HEK293 (cell line): ENCODE data around the gene GTF3C4.
A peak's percentile ranks its signal among the peaks of the same experiment; 100 is the strongest.

Experiments
- CTCF ChIA-PET: fragments of 350-600 bp; formaldehyde crosslinking; extraction: SDS; loops from one replicate; lab custom pipeline; 2021; ENCODE audit warnings: antibody characterized with exemption; lab: Yijun Ruan, JAX
- POLR2A ChIA-PET: fragments of 300-600 bp; formaldehyde crosslinking; extraction: SDS; loops from one replicate; lab custom pipeline; 2020; ENCODE audit warnings: antibody characterized with exemption, inconsistent platforms; lab: Yijun Ruan, JAX
- H3K27ac ChIP-seq: fragments of 200-500 bp; sonication (Bioruptor generic); 2 replicates; pipeline ENCODE4 v1.5.1; 2014; ENCODE audit warnings: low read depth, low read length, control low read depth, inconsistent platforms; ENCODE audit errors: extremely low read depth
- H3K36me3 ChIP-seq, 2 experiments: fragments of 200-500 bp in 1 of 2; sonication (Bioruptor generic) in 1 of 2; 1 replicate in 1 of 2; 2 replicates in 1 of 2; pipeline ENCODE4 v1.5.1; 2014 to 2017; ENCODE audit warnings: inconsistent platforms in 2 of 2, low read length in 2 of 2; ENCODE audit not compliant: control insufficient read depth in 2 of 2, insufficient read depth in 1 of 2
- H3K4me1 ChIP-seq: fragments of 200-500 bp; sonication (Bioruptor generic); 2 replicates; pipeline ENCODE4 v1.5.1; 2014; ENCODE audit warnings: mild to moderate bottlenecking, low read length, inconsistent platforms; ENCODE audit not compliant: control insufficient read depth, insufficient read depth
- H3K4me3 ChIP-seq: 2 replicates; pipeline ENCODE4 v1.5.1; 2011; ENCODE audit warnings: low read depth, mild to moderate bottlenecking, control low read depth, low read length, moderate library complexity
- H3K9me3 ChIP-seq: fragments of 200-500 bp; sonication (Bioruptor generic); 2 replicates; pipeline ENCODE4 v1.5.1; 2014; ENCODE audit warnings: low read depth, low read length, inconsistent platforms; ENCODE audit not compliant: control insufficient read depth, insufficient read depth
- BCL11B ChIP-seq: fragments of 450-650 bp; formaldehyde crosslinking; IDR thresholded peaks from 2 replicates; pipeline ENCODE4 v1.5.1; 2016; ENCODE audit warnings: low read depth, missing biosample characterization, missing genetic modification characterization
- GLIS1 ChIP-seq: fragments of 450-650 bp; formaldehyde crosslinking; IDR thresholded peaks from 2 replicates; pipeline ENCODE4 v1.5.1; 2016; ENCODE audit warnings: missing biosample characterization, missing genetic modification characterization
- OSR2 ChIP-seq: fragments of 450-650 bp; formaldehyde crosslinking; IDR thresholded peaks from 2 replicates; pipeline ENCODE4 v1.5.1; 2016; ENCODE audit warnings: missing biosample characterization, missing genetic modification characterization
- SCRT2 ChIP-seq: fragments of 450-650 bp; formaldehyde crosslinking; IDR thresholded peaks from 2 replicates; pipeline ENCODE4 v1.5.1; 2016; ENCODE audit warnings: missing biosample characterization, missing genetic modification characterization
- ZEB2 ChIP-seq: fragments of 450-650 bp; formaldehyde crosslinking; IDR thresholded peaks from 2 replicates; pipeline ENCODE4 v1.5.1; 2016; ENCODE audit warnings: missing biosample characterization, missing genetic modification characterization
- ZNF248 ChIP-seq: fragments of 450-650 bp; formaldehyde crosslinking; IDR thresholded peaks from 2 replicates; pipeline ENCODE4 v1.5.1; 2017; ENCODE audit warnings: missing biosample characterization, missing genetic modification characterization
- ZNF292 ChIP-seq: fragments of 450-650 bp; formaldehyde crosslinking; IDR thresholded peaks from 2 replicates; pipeline ENCODE4 v1.5.1; 2016; ENCODE audit warnings: low read depth, missing biosample characterization, missing genetic modification characterization, borderline replicate concordance
- ZNF302 ChIP-seq: fragments of 450-650 bp; formaldehyde crosslinking; IDR thresholded peaks from 2 replicates; pipeline ENCODE4 v1.5.1; 2016; ENCODE audit warnings: missing biosample characterization, missing genetic modification characterization, low read depth
- ZNF354C ChIP-seq: fragments of 450-650 bp; formaldehyde crosslinking; IDR thresholded peaks from 2 replicates; pipeline ENCODE4 v1.5.1; 2016; ENCODE audit warnings: missing biosample characterization, missing genetic modification characterization, low read depth, borderline replicate concordance
- ZNF426 ChIP-seq: fragments of 450-650 bp; formaldehyde crosslinking; IDR thresholded peaks from 2 replicates; pipeline ENCODE4 v1.5.1; 2017; ENCODE audit warnings: missing biosample characterization, missing genetic modification characterization, mild to moderate bottlenecking, inconsistent platforms, moderate library complexity
- ZNF549 ChIP-seq: fragments of 450-650 bp; IDR thresholded peaks from 2 replicates; pipeline ENCODE4 v1.5.1; 2018; ENCODE audit warnings: missing biosample characterization, missing genetic modification characterization, mild to moderate bottlenecking, inconsistent platforms, moderate library complexity
- ZNF610 ChIP-seq: fragments of 450-650 bp; formaldehyde crosslinking; IDR thresholded peaks from 2 replicates; pipeline ENCODE4 v1.5.1; 2016; ENCODE audit warnings: missing biosample characterization, missing genetic modification characterization, borderline replicate concordance
- ZNF629 ChIP-seq: fragments of 450-650 bp; formaldehyde crosslinking; IDR thresholded peaks from 2 replicates; pipeline ENCODE4 v1.5.1; 2017; ENCODE audit warnings: missing biosample characterization, missing genetic modification characterization
- TF ChIP-seq, protein P1 (sequence below): fragments of 450-650 bp; formaldehyde crosslinking; IDR thresholded peaks from 2 replicates; pipeline ENCODE4 v1.5.1; 2017; ENCODE audit warnings: missing biosample characterization, missing genetic modification characterization
- TF ChIP-seq, protein P2 (sequence below): fragments of 450-650 bp; formaldehyde crosslinking; optimal IDR thresholded peaks from 2 replicates; pipeline ENCODE3; 2016; ENCODE audit warnings: missing biosample characterization, mild to moderate bottlenecking, missing genetic modification characterization
- TF ChIP-seq, protein P3 (sequence below): fragments of 450-650 bp; formaldehyde crosslinking; IDR thresholded peaks from 2 replicates; pipeline ENCODE4 v1.5.1; 2016; ENCODE audit warnings: missing biosample characterization, missing genetic modification characterization

The GTF3C4 gene

GRCh38 chr9:132723809-132724208 lies 53.5 kb downstream of the GTF3C4 start (continued):
- peak; percentile 18; the same call in 1 of the 2 replicates for TF ChIP-seq GLIS1 (tag by site-specific recombination)
- TF ChIP-seq, protein P1, sequence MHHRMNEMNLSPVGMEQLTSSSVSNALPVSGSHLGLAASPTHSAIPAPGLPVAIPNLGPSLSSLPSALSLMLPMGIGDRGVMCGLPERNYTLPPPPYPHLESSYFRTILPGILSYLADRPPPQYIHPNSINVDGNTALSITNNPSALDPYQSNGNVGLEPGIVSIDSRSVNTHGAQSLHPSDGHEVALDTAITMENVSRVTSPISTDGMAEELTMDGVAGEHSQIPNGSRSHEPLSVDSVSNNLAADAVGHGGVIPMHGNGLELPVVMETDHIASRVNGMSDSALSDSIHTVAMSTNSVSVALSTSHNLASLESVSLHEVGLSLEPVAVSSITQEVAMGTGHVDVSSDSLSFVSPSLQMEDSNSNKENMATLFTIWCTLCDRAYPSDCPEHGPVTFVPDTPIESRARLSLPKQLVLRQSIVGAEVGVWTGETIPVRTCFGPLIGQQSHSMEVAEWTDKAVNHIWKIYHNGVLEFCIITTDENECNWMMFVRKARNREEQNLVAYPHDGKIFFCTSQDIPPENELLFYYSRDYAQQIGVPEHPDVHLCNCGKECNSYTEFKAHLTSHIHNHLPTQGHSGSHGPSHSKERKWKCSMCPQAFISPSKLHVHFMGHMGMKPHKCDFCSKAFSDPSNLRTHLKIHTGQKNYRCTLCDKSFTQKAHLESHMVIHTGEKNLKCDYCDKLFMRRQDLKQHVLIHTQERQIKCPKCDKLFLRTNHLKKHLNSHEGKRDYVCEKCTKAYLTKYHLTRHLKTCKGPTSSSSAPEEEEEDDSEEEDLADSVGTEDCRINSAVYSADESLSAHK = no peak

GRCh38 chr9:132725306-132725705 lies 55.0 kb downstream of the GTF3C4 start:
- Histone ChIP-seq H3K4me3 (no peak overlapping the region), H3K4me1 (no peaks in the 10 kb centered on the region), H3K36me3 (no peaks in the 10 kb centered on the region), H3K27ac (no peak overlapping the region), H3K9me3 (no peaks in the 10 kb centered on the region)
- ChIA-PET POLR2A (no interaction called here), CTCF (interaction anchor here (0.8 kb wide), 1 partner anchor 56 kb away, joined by 3 read pairs; no protein-coding TSS in a partner anchor)
- TF ChIP-seq BCL11B = no peak
- TF ChIP-seq, protein P2, sequence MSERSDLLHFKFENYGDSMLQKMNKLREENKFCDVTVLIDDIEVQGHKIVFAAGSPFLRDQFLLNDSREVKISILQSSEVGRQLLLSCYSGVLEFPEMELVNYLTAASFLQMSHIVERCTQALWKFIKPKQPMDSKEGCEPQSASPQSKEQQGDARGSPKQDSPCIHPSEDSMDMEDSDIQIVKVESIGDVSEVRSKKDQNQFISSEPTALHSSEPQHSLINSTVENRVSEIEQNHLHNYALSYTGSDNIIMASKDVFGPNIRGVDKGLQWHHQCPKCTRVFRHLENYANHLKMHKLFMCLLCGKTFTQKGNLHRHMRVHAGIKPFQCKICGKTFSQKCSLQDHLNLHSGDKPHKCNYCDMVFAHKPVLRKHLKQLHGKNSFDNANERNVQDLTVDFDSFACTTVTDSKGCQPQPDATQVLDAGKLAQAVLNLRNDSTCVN = no peak
- no peak for TF ChIP-seq ZNF292 (tag by site-specific recombination)
- no peak for TF ChIP-seq OSR2 (tag by site-specific recombination)
- no peak for TF ChIP-seq ZNF248 (tag by site-specific recombination)
- TF ChIP-seq ZNF354C (tag by site-specific recombination) = no peak
- TF ChIP-seq ZNF629 (tag by site-specific recombination) = no peak
- no peak for TF ChIP-seq ZEB2 (tag by site-specific recombination)
- TF ChIP-seq ZNF549 (tag by site-specific recombination) = no peak
- no peak for TF ChIP-seq ZNF302 (tag by site-specific recombination)

DNA sequence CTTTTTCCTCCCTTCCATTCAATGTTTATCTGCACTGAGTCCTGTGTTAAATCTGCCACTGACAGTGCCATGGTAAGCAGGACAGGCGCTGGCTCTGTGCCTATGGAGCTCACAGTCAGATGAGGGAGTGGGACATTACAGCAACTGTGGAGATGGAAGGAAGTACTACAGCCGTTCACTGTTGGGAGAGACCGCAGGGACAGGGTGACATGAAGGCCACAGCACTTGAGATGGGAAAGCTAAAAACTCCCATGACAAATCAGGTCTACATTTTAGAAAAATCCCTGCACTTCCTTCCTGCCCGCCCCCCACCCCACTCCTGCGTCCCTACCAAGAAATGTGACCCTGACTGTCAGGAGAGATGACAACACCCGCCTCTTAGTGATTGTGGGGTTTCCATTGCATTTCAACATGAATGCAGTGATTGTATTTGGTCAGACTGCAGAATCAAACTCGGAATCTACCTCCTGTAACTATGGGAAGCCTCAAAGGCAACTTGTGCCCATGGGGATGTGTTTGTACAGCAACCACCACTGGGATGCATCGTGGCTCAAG lies 56.4 kb downstream of the GTF3C4 start:
- CTCF ChIA-PET = interaction anchor here (0.6 kb wide), 1 partner anchor 108 kb away, joined by 5 read pairs; no protein-coding TSS in a partner anchor
- Histone ChIP-seq H3K36me3 (no peaks in the 10 kb centered on the region), H3K4me3 (no peak overlapping the region)
- TF ChIP-seq SCRT2 (no peak), ZNF426 (tag by site-specific recombination) (no peak), ZNF610 (no peak)
- TF ChIP-seq, protein P3, sequence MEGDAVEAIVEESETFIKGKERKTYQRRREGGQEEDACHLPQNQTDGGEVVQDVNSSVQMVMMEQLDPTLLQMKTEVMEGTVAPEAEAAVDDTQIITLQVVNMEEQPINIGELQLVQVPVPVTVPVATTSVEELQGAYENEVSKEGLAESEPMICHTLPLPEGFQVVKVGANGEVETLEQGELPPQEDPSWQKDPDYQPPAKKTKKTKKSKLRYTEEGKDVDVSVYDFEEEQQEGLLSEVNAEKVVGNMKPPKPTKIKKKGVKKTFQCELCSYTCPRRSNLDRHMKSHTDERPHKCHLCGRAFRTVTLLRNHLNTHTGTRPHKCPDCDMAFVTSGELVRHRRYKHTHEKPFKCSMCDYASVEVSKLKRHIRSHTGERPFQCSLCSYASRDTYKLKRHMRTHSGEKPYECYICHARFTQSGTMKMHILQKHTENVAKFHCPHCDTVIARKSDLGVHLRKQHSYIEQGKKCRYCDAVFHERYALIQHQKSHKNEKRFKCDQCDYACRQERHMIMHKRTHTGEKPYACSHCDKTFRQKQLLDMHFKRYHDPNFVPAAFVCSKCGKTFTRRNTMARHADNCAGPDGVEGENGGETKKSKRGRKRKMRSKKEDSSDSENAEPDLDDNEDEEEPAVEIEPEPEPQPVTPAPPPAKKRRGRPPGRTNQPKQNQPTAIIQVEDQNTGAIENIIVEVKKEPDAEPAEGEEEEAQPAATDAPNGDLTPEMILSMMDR (tag by site-specific recombination) = no peak
- TF ChIP-seq, all 188 proteins: peak for 0
- POLR2A ChIA-PET = no interaction called here
- H3K27ac ChIP-seq = no peak overlapping the region
- H3K9me3 ChIP-seq = no peaks in the 10 kb centered on the region
- H3K4me1 ChIP-seq = no peaks in the 10 kb centered on the region
